ENCODE results near the gene MAGEA12.
"Not testable (repeated sequence)": the region's sequence is repeated elsewhere in the genome, so short reads cannot be mapped to it uniquely, and the experiment has no call there.

- TF ChIP-seq, protein P1, sequence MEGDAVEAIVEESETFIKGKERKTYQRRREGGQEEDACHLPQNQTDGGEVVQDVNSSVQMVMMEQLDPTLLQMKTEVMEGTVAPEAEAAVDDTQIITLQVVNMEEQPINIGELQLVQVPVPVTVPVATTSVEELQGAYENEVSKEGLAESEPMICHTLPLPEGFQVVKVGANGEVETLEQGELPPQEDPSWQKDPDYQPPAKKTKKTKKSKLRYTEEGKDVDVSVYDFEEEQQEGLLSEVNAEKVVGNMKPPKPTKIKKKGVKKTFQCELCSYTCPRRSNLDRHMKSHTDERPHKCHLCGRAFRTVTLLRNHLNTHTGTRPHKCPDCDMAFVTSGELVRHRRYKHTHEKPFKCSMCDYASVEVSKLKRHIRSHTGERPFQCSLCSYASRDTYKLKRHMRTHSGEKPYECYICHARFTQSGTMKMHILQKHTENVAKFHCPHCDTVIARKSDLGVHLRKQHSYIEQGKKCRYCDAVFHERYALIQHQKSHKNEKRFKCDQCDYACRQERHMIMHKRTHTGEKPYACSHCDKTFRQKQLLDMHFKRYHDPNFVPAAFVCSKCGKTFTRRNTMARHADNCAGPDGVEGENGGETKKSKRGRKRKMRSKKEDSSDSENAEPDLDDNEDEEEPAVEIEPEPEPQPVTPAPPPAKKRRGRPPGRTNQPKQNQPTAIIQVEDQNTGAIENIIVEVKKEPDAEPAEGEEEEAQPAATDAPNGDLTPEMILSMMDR (IDR thresholded peaks at IDR 0.05; ENCODE audit: low read length) = not testable (repeated sequence)
- TF ChIP-seq EZH2 (optimal IDR thresholded peaks at IDR 0.05; ENCODE audit: low read depth, low read length); EZH2phosphoT487 (IDR thresholded peaks at IDR 0.05; ENCODE audit: low read length): not testable (repeated sequence)
Measured at GRCh38 chrX:152736528-152736927, 3.0 kb downstream of the MAGEA12 start.

Data from MM.1S (cell line).